Activated CD4-positive, alpha-beta memory T cell treated with anti-CD3 and anti-CD28 coated beads, Interleukin-2, amount 10 ng/mL, durations not matched to agents 7 days and 5 days (primary cell): ENCODE results near the gene CLK3. TPM values are rescaled to one million over a fixed set of nuclear protein-coding genes. Genes with fewer than 3 reads are reported as not detected.
A peak's percentile ranks its signal among the peaks of the same experiment; 100 is the strongest.

Experiments
- CTCF ChIA-PET: fragments of 350-600 bp; sonication (Branson Sonifier 250); formaldehyde crosslinking; loops from one replicate; lab custom pipeline; 2021; ENCODE audit warnings: antibody characterized with exemption, inconsistent platforms; lab: Charles Lee
- POLR2A ChIA-PET: fragments of 350-600 bp; sonication (Branson Sonifier 250); formaldehyde crosslinking; loops from one replicate; lab custom pipeline; 2021; ENCODE audit warnings: antibody characterized with exemption; lab: Charles Lee
- DNase-seq: peaks from one replicate; pipeline ENCODE4 v3.0.0-alpha.2; 2020
- H3K27ac Mint-ChIP-seq: one replicate; pipeline ENCODE4 v1.8.0; 2021; ENCODE audit warnings: mild to moderate bottlenecking, mixed read lengths
- H3K27me3 Mint-ChIP-seq: one replicate; pipeline ENCODE4 v1.8.0; 2021; ENCODE audit warnings: mixed read lengths
- H3K36me3 Mint-ChIP-seq: one replicate; pipeline ENCODE4 v1.8.0; 2021; ENCODE audit warnings: low read depth, mixed read lengths
- H3K4me1 Mint-ChIP-seq: one replicate; pipeline ENCODE4 v1.8.0; 2021; ENCODE audit warnings: mixed read lengths
- H3K4me3 Mint-ChIP-seq: one replicate; pipeline ENCODE4 v1.8.0; 2021; ENCODE audit warnings: mild to moderate bottlenecking, mixed read lengths
- H3K9me3 Mint-ChIP-seq: one replicate; pipeline ENCODE4 v1.8.0; 2021; ENCODE audit warnings: mixed read lengths
- total RNA-seq, 2 experiments: library from RNA; stranded (reverse); gene quantifications; one replicate each; pipeline ENCODE4 v1.2.3, GENCODE V29; 2021

Gene CLK3
- total RNA-seq: 100 to 1,000 TPM; 133 to 136 TPM

- peaks cover 48% of the 10 kb centered on the region for H3K4me1 Mint-ChIP-seq
These were observed at the start of gene CLK3 for GRCh38 chr15:74615508-74616365. Gene CLK3 (plus strand): TSS chr15:74615836. CDS start chr15:74619197, 3,361 bp downstream.

GRCh38 chr15:74568594-74568993 is 47.0 kb upstream of the CLK3 start:
- no peaks in the 10 kb centered on the region for H3K27me3 Mint-ChIP-seq
- peaks cover 46% of the 10 kb centered on the region for H3K4me1 Mint-ChIP-seq
- peaks cover 78% of the 10 kb centered on the region for H3K36me3 Mint-ChIP-seq
- ChIA-PET POLR2A (interaction anchor here (1.1 to 1.8 kb wide), 3 partner anchors 16 to 30 kb away, joined by 3 to 7 read pairs (median 7); partner anchors contain the start of gene ARID3B), CTCF (no interaction called here)
- no peak overlapping the region for H3K4me3 Mint-ChIP-seq
- H3K9me3 Mint-ChIP-seq: no peaks in the 10 kb centered on the region
- no peak for DNase-seq
- H3K27ac Mint-ChIP-seq: no peak overlapping the region

More at GRCh38 chr15:74615508-74616365, at the start of gene CLK3:
- Mint-ChIP-seq H3K27me3 (no peaks in the 10 kb centered on the region), H3K4me3 (peak within 1 kb of the TSS; percentile 96), H3K36me3 (peaks cover 43% of the 10 kb centered on the region), H3K9me3 (no peaks in the 10 kb centered on the region), H3K27ac (peak within 1 kb of the TSS; percentile 97)
- CTCF ChIA-PET: interaction anchor here (0.9 to 8.1 kb wide), 12 partner anchors 11 to 244 kb away, joined by 3 to 72 read pairs (median 4); partner anchors contain the start of gene ARID3B
- DNase-seq: peak; percentile 97
- POLR2A ChIA-PET: interaction anchor here (0.9 to 7.8 kb wide), 28 partner anchors 10 to 840 kb away, joined by 3 to 86 read pairs (median 6); partner anchors contain the start of genes ARID3B, CSK and UBL7

GRCh38 chr15:74569731-74570070 is 45.9 kb upstream of the CLK3 start:
- H3K4me3 Mint-ChIP-seq: no peak overlapping the region
- no peaks in the 10 kb centered on the region for H3K27me3 Mint-ChIP-seq
- H3K27ac Mint-ChIP-seq: no peak overlapping the region
- peaks cover 48% of the 10 kb centered on the region for H3K4me1 Mint-ChIP-seq
- no peaks in the 10 kb centered on the region for H3K9me3 Mint-ChIP-seq
- H3K36me3 Mint-ChIP-seq: peaks cover 78% of the 10 kb centered on the region
- no peak for DNase-seq
- CTCF ChIA-PET: no interaction called here
- POLR2A ChIA-PET: interaction anchor here (0.7 to 1.8 kb wide), 2 partner anchors 17 to 210 kb away, joined by 3 to 7 read pairs; no protein-coding TSS in a partner anchor

GRCh38 chr15:74571191-74571590 is 44.4 kb upstream of the CLK3 start:
- no peaks in the 10 kb centered on the region for H3K9me3 Mint-ChIP-seq
- H3K27ac Mint-ChIP-seq: no peak overlapping the region
- no peak for DNase-seq
- H3K36me3 Mint-ChIP-seq: peaks cover 81% of the 10 kb centered on the region
- H3K4me1 Mint-ChIP-seq: peaks cover 47% of the 10 kb centered on the region
- no peak overlapping the region for H3K4me3 Mint-ChIP-seq
- H3K27me3 Mint-ChIP-seq: no peaks in the 10 kb centered on the region
- ChIA-PET CTCF (interaction anchor here (1.4 kb wide), 1 partner anchor 25 kb away, joined by 4 read pairs; no protein-coding TSS in a partner anchor), POLR2A (interaction anchor here (1.5 kb wide), 1 partner anchor 27 kb away, joined by 3 read pairs; no protein-coding TSS in a partner anchor)

- Mint-ChIP-seq H3K9me3 (no peaks in the 10 kb centered on the region), H3K4me1 (peaks cover 30% of the 10 kb centered on the region), H3K36me3 (peaks cover 77% of the 10 kb centered on the region), H3K27ac (peak overlapping the region; percentile 19), H3K27me3 (no peaks in the 10 kb centered on the region), H3K4me3 (no peak overlapping the region)
- ChIA-PET POLR2A (interaction anchor here (0.8 to 2.3 kb wide), 5 partner anchors 8 to 113 kb away, joined by 3 to 8 read pairs (median 5); partner anchors contain the start of genes ARID3B and UBL7), CTCF (interaction anchor here (0.7 to 1.2 kb wide), 4 partner anchors 15 to 202 kb away, joined by 3 to 6 read pairs (median 4); no protein-coding TSS in a partner anchor)
- no peak for DNase-seq
These were observed 41.6 kb upstream of the CLK3 start for GRCh38 chr15:74573987-74574386.

GRCh38 chr15:74578496-74578994 is 37.1 kb upstream of the CLK3 start:
- H3K27me3 Mint-ChIP-seq: no peaks in the 10 kb centered on the region
- peaks cover 59% of the 10 kb centered on the region for H3K36me3 Mint-ChIP-seq
- no peak overlapping the region for H3K4me3 Mint-ChIP-seq
- CTCF ChIA-PET: interaction anchor here (1.6 kb wide), 1 partner anchor 21 kb away, joined by 3 read pairs; no protein-coding TSS in a partner anchor
- DNase-seq: no peak
- H3K4me1 Mint-ChIP-seq: peaks cover 30% of the 10 kb centered on the region
- no peaks in the 10 kb centered on the region for H3K9me3 Mint-ChIP-seq
- H3K27ac Mint-ChIP-seq: no peak overlapping the region
- POLR2A ChIA-PET: interaction anchor here (1.2 to 1.7 kb wide), 2 partner anchors 26 to 33 kb away, joined by 3 read pairs; no protein-coding TSS in a partner anchor

- Mint-ChIP-seq H3K27ac (no peak overlapping the region), H3K4me3 (no peak overlapping the region), H3K36me3 (peaks cover 59% of the 10 kb centered on the region), H3K27me3 (no peaks in the 10 kb centered on the region), H3K9me3 (no peaks in the 10 kb centered on the region), H3K4me1 (peaks cover 29% of the 10 kb centered on the region)
- ChIA-PET POLR2A (interaction anchor here (1.2 to 1.7 kb wide), 2 partner anchors 26 to 34 kb away, joined by 3 read pairs; no protein-coding TSS in a partner anchor), CTCF (interaction anchor here (0.7 to 1.6 kb wide), 2 partner anchors 7 to 21 kb away, joined by 3 read pairs; no protein-coding TSS in a partner anchor)
- no peak for DNase-seq
These were observed 36.6 kb upstream of the CLK3 start for GRCh38 chr15:74579001-74579400.

- peaks cover 26% of the 10 kb centered on the region for H3K4me1 Mint-ChIP-seq
These were observed 34.9 kb upstream of the CLK3 start for GRCh38 chr15:74580538-74581350.

GRCh38 chr15:74584204-74584603 is 31.4 kb upstream of the CLK3 start:
- no peak for DNase-seq
- POLR2A ChIA-PET: no interaction called here
- peaks cover 22% of the 10 kb centered on the region for H3K4me1 Mint-ChIP-seq
- CTCF ChIA-PET: no interaction called here
- no peaks in the 10 kb centered on the region for H3K9me3 Mint-ChIP-seq
- peaks cover 43% of the 10 kb centered on the region for H3K36me3 Mint-ChIP-seq
- H3K27me3 Mint-ChIP-seq: no peaks in the 10 kb centered on the region
- H3K4me3 Mint-ChIP-seq: no peak overlapping the region
- no peak overlapping the region for H3K27ac Mint-ChIP-seq

More at GRCh38 chr15:74580538-74581350, 34.9 kb upstream of the CLK3 start:
- no peaks in the 10 kb centered on the region for H3K27me3 Mint-ChIP-seq
- no peak for DNase-seq
- no peak overlapping the region for H3K27ac Mint-ChIP-seq
- CTCF ChIA-PET: no interaction called here
- POLR2A ChIA-PET: interaction anchor here (0.7 to 1.5 kb wide), 3 partner anchors 34 to 120 kb away, joined by 3 to 4 read pairs (median 3); partner anchors contain the start of genes ARID3B and UBL7
- H3K9me3 Mint-ChIP-seq: no peaks in the 10 kb centered on the region
- peaks cover 50% of the 10 kb centered on the region for H3K36me3 Mint-ChIP-seq
- no peak overlapping the region for H3K4me3 Mint-ChIP-seq

- no peak overlapping the region for H3K4me3 Mint-ChIP-seq
These were observed 30.9 kb upstream of the CLK3 start for GRCh38 chr15:74584779-74585178.

GRCh38 chr15:74585191-74585590 is 30.4 kb upstream of the CLK3 start:
- no peak overlapping the region for H3K27ac Mint-ChIP-seq
- ChIA-PET CTCF (no interaction called here), POLR2A (no interaction called here)
- H3K4me1 Mint-ChIP-seq: peaks cover 18% of the 10 kb centered on the region
- H3K9me3 Mint-ChIP-seq: no peaks in the 10 kb centered on the region
- H3K27me3 Mint-ChIP-seq: no peaks in the 10 kb centered on the region
- no peak overlapping the region for H3K4me3 Mint-ChIP-seq
- peaks cover 47% of the 10 kb centered on the region for H3K36me3 Mint-ChIP-seq
- DNase-seq: no peak

More at GRCh38 chr15:74584779-74585178, 30.9 kb upstream of the CLK3 start:
- ChIA-PET CTCF (no interaction called here), POLR2A (no interaction called here)
- no peaks in the 10 kb centered on the region for H3K27me3 Mint-ChIP-seq
- H3K27ac Mint-ChIP-seq: no peak overlapping the region
- no peak for DNase-seq
- peaks cover 19% of the 10 kb centered on the region for H3K4me1 Mint-ChIP-seq
- no peaks in the 10 kb centered on the region for H3K9me3 Mint-ChIP-seq
- peaks cover 43% of the 10 kb centered on the region for H3K36me3 Mint-ChIP-seq

GRCh38 chr15:74585857-74586256 is 29.8 kb upstream of the CLK3 start:
- POLR2A ChIA-PET: no interaction called here
- H3K27me3 Mint-ChIP-seq: no peaks in the 10 kb centered on the region
- no peak overlapping the region for H3K4me3 Mint-ChIP-seq
- CTCF ChIA-PET: no interaction called here
- no peak overlapping the region for H3K27ac Mint-ChIP-seq
- no peak for DNase-seq
- H3K9me3 Mint-ChIP-seq: no peaks in the 10 kb centered on the region
- H3K36me3 Mint-ChIP-seq: peaks cover 50% of the 10 kb centered on the region
- peaks cover 13% of the 10 kb centered on the region for H3K4me1 Mint-ChIP-seq
